NCI-H1105 (cell line): Measurements from ENCODE around the gene MANF.
"Not testable (repeated sequence)": the region's sequence is repeated elsewhere in the genome, so short reads cannot be mapped to it uniquely, and the experiment has no call there.

Source experiments
- DNase-seq: peaks from one replicate; lab custom pipeline; 2025; lab: John Stamatoyannopoulos, UW

MANF gene

DNA sequence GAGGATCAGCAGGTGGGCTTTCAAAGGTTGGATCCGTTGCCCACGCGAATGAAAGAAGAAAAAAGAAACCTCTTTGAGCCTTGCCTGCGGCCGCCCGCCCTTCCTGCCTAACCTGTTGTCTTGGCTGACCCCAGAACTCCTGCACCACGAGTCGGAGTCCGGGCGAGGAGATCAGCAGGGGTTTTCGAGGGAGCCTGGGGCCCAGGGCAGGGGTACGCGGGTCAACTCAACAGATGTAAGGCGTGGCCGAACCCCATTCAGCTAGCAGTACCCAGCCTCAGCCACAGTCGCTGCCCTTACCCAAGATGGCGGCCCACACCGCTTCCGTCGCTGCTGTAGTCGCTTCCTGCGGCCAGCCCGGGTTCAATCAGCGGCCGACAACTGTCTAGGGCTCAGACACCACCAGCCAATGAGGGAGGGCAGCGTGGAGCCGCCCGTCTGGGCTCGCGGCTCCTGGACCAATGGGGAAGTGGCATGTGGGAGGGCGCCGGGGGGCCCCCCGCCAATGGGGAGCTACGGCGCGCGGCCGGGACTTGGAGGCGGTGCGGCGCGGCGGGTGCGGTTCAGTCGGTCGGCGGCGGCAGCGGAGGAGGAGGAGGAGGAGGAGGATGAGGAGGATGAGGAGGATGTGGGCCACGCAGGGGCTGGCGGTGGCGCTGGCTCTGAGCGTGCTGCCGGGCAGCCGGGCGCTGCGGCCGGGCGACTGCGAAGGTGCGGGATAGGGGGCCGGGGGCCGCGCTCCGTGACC lies at the start of gene MANF:
TSS of gene MANF (plus strand) at position 566 of the 748 bp plus-strand sequence. CDS start at position 618, 52 bp downstream.
- peak; percentile 89 for DNase-seq

GRCh38 chr3:51336261-51336660 lies 48.8 kb upstream of the MANF start:
- no peak for DNase-seq

GRCh38 chr3:51337666-51338065 lies 47.4 kb upstream of the MANF start:
- DNase-seq, result no peak

DNA sequence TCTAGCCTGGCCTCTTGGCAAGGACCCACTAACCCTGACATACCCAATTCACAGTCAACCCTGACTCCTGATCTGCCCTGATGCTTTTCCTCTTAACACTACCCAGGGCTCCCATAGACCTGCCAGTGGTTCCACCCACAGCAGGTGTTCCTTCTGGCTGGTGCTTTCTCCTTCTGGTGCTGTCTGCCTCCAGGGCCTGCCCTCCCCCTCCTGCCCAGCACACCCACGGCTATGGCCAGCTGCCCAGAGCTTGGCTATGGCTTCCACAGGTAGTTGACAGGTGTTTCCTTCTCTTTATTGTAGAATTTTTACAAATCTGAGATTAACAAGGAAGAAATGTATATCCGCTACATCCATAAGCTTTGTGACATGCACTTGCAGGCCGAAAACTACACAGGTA lies 46.5 kb upstream of the MANF start:
- no peak for DNase-seq

GRCh38 chr3:51340013-51340829 lies 44.9 kb upstream of the MANF start:
- DNase-seq, result no peak

DNA sequence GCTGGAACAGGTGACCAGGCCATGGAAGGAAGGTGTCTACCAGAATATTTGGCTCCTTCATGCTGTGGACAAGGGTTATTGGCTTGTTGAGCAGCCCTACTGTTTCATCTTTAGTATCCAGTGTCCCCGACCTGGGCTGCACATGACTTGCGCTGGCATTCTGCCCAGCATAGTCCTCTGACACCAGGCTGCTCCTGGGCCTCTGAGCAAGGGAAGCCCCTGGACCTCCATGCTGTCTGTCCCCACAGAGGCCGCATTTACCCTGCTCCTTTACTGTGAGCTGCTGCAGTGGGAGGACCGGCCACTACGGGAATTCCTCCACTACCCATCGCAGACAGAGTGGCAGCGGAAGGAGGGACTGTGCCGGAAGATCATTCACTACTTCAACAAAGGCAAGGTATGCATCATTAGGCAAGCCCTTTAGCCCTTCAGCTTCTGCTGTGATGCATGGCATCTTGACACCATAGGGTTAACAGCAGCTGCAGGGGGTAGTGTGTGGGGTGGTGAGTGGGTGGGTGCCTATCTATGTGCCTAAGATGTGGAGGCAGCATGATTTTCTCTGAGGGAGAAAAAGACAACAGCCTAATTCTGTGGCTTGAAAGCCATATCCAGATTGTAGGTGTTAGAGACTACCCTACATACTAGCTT lies 44.0 kb upstream of the MANF start:
- no peak for DNase-seq

GRCh38 chr3:51343918-51344687 lies 41.0 kb upstream of the MANF start:
- DNase-seq, result no peak

DNA sequence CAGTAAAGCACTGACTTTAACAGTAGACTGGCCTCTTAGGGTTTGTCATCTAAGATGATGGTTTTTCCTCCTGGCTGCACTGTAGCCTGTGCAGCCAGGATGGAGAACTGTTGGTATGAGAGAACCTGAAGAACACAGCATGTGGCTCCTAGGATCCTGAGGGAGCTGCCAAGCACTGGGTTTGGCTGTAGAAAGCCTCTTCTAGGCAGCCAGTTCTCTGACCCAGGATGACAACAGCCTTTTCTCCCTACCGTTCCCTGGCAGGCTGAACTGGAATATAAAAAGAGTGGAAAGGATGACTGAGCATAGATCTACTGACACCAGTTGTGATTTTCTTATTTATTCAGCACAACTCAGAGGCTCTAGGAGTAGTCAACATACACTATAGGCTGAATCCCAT lies 34.3 kb upstream of the MANF start:
- DNase-seq, result no peak

DNA sequence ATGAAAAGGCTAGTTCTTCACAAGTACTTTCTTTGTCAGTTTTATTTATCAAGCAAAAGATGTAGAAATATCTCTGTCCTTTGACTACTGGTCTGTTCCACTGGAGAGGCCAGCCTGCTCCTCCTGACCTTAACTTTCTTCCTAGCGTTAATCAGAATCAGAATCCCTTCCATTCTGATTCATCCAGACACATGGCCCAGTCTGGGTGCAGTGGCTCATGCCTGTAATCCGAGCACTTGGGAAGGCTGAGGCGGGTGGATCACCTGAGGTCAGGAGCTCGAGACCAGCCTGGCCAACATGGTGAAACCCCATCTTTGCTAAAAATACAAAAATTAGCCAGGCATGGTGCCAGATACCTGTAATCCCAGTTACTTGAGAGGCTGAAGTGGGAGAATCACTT lies 32.0 kb upstream of the MANF start:
- DNase-seq, result no peak

GRCh38 chr3:51353691-51354090 lies 31.4 kb upstream of the MANF start:
- DNase-seq, result no peak

DNA sequence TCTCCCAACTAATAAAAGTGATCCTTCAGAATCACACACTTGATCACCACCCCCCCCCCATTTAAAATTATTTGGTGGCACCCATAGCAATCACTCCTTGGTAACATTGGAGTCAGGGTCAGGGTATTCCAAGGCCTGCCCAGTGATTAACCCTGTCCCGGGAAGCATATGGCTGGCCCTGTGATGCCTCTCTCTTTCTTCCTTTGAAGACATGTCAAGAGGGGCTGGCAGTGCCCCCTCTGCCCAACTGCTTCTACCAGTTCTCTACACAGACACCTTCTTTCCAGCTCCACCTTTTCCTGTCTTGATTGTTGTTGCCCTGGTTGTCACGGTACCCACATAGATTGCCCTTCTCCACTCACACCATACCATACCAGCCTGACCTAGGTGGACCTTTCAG lies 30.9 kb upstream of the MANF start:
- no peak for DNase-seq

DNA sequence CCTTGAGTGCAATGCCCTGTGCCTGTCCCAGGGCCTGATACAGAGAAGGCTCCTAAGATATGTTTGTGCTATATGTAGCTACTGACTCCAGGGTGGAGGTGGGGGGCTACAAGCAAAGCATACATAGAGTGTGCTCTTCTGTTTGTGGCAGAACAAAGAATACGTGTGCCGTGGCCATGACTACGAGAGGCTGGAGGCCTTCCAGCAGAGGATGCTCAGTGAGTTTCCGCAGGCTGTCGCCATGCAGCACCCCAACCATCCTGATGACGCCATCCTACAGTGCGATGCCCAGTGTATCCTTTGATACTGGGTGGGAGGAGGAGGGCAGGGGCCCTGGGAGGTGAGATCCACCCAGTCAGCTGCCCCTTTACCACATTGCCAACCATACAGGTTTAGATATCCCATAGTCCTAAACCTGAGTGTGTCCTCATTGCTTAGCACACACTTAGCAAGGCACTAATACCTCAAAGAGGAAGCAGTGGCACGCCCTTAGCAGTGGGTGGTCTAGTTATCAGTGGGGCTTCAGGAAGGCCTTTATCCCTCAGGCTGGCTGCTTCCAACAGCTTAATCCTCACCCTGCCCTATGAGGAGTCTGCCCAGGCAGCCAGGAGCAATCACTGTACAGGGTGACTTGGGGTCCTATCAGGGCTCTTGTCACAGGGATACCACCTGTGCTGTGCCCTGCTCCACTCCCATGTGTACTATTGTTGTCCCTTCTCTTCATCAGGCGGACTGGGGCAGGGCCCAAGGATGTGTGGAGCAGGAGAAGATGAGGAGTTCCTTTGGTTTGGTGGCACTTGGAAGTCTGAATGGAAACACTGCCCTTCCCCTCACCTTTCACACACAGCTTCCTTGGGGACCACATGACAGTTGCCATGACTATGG lies 30.1 kb upstream of the MANF start:
- DNase-seq, result no peak

DNA sequence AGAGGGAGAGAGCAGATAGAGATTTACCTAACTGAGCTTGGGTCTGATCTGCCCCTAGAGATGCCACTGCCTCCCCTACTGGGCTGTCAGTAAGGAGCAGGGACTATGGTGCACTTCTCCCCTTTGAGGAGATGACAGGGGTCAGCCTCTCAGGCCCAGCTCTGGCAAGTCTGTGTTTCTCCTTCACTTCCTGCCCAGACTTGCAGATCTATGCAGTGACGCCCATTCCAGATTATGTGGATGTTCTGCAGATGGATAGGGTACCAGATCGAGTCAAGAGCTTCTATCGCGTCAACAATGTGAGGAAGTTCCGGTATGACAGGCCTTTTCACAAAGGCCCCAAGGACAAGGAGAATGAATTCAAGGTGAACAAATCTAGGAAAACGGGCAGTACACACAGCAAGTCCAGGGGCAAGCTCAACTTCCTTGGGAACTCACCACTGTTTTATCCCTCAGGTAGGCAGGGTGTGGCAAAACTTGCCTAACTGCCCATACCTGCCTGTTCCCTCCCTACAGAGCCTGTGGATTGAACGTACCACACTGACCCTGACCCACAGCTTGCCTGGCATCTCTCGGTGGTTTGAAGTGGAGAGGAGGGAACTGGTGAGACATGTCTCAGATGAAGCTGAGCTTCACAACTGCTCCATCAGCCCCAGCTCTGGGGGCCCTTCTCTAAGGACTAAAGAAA lies 29.1 kb upstream of the MANF start:
- DNase-seq, result no peak

GRCh38 chr3:51357856-51358255 lies 27.2 kb upstream of the MANF start:
- DNase-seq, result no peak

DNA sequence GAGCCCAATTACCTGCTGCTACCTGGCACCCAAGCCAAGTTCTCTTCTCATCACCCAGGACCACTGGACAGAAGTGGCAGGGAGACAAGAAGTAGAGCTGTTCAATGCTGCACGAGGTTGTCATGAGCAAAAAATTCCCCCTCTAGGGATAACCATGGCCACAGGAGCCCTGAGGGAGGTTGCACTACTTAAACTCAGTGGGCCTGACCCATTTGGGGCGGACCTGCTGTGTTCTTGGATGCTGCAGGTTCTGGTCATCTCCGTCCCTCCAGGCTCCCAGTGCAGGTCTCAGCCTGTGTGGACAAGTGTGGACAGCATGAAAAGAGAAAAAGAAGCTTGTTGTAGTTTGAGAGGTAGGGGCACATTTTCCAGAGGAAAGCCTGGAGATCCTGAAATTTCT lies 26.1 kb upstream of the MANF start:
- DNase-seq, result no peak

DNA sequence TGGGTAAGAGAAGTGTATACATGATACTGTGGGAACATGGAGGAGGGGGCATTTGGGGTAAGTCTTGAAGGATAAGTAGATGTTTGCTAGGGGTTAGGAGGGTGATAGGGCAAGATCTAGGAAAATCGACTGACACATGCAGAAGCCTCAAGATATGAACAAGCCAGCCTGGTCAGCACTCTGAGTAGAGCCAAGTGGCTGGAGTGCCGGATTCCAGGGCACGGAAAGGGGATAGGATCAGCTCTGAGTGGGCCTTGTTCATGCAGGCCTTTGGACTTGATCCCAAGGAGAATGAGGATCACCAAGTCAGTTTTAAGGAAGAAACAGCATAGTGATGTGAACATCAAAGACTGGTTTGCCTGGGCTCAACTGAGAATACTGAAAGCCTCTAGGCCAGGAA lies 24.3 kb upstream of the MANF start:
- no peak for DNase-seq

DNA sequence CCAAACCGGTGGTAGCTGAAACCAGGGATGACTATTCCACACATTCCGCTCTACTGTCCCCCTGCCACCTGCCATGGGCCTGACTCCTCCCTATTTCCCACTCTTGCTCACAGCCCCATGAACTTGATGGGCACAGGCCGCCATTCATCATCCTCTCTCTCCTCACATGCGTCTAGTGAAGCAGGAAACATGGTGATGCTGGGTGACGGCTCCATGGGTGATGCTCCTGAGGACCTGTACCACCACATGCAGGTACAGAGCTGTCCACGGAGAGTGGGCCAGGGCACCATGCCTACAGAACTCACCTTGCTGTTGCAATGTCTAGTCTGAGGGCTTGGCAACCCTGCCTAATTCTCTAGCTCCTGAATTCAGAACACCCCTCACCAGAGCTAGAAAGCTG lies 23.3 kb upstream of the MANF start:
- no peak for DNase-seq

DNA sequence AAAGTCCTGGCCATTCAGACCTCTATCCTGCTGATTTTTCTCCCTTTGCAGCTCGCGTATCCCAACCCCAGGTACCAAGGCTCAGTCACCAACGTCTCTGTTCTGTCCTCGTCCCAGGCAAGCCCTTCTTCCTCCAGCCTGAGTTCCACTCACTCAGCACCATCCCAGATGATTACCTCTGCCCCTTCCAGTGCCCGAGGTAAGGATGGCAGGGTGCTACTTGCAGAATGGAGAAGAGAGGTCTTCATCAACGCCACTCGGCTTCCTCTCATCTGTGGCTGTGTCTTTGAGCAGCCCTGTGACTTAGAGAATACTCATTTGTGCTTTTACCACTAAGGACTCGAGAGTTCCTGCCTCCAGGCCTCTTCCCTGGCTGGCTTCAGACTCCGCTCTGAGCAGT lies 22.6 kb upstream of the MANF start:
- DNase-seq, result no peak

- not testable (repeated sequence) for DNase-seq
Observed at GRCh38 chr3:51368276-51368675, 16.8 kb upstream of the MANF start.

GRCh38 chr3:51371943-51372557 lies 13.0 kb upstream of the MANF start:
- peak; percentile 46 for DNase-seq
